GM12878 (cell line): ENCODE data around the gene ABHD17C. TPM values are rescaled to one million over a fixed set of nuclear protein-coding genes. Genes with fewer than 3 reads are reported as not detected.
A peak's percentile ranks its signal among the peaks of the same experiment; 100 is the strongest.

Source experiments
- ATAC-seq: fragments of 200-7000 bp; cut with Tn5 transposase; 3 replicates; pipeline ENCODE4 v1.9.1; 2020; ENCODE audit warnings: mild to moderate bottlenecking, moderate library complexity
- BruUV-seq: library from RNA; stranded (reverse); fragments of 400-500 nt; replicated peaks from 2 replicates; lab custom pipeline; 2021; lab: Mats Ljungman, UMichigan
- CTCF ChIA-PET: fragments of 300-600 bp; sonication (Branson Sonifier 250); formaldehyde crosslinking; extraction: SDS; loops from one replicate; lab custom pipeline; 2021; ENCODE audit warnings: inconsistent platforms; lab: Yijun Ruan, JAX
- POLR2A ChIA-PET: fragments of 350-600 bp; formaldehyde crosslinking; extraction: SDS; loops from one replicate; lab custom pipeline; 2021; ENCODE audit warnings: inconsistent platforms; lab: Charles Lee
- RAD21 ChIA-PET: fragments of 300-600 bp; sonication (Branson Sonifier 250); formaldehyde crosslinking; loops from one replicate; lab custom pipeline; 2023; ENCODE audit warnings: antibody characterized with exemption; ENCODE audit not compliant: unreplicated experiment; lab: Charles Lee
- SMC1A ChIA-PET: fragments of 300-600 bp; sonication (Branson Sonifier 250); formaldehyde crosslinking; loops from one replicate; lab custom pipeline; 2023; ENCODE audit not compliant: unreplicated experiment, uncharacterized antibody; lab: Charles Lee
- DNase-seq: peaks from one replicate; pipeline ENCODE4 v3.0.0-alpha.2; 2011; ENCODE audit warnings: low read depth, low spot score
- FAIRE-seq: peaks from 3 replicates; lab custom pipeline; 2011; peaks lifted over from hg19 to GRCh38; lab: Jason Lieb, UNC
- H2AFZ ChIP-seq: 2 replicates; pipeline ENCODE4 v1.6.0; 2011; ENCODE audit warnings: low read depth, low read length, control low read depth; ENCODE audit not compliant: control insufficient read depth
- H3K27ac ChIP-seq: 2 replicates; pipeline ENCODE4 v1.5.1; 2011; ENCODE audit warnings: control low read depth; ENCODE audit not compliant: control insufficient read depth, insufficient read depth
- H3K27me3 ChIP-seq, 2 experiments: replicated peaks in 1 of 2; 2 replicates each; pipeline versions ENCODE4 v1.6.0 to v1.6.1; 2011; ENCODE audit warnings: low read length in 1 of 2; ENCODE audit not compliant: control insufficient read depth in 2 of 2, insufficient read depth in 2 of 2
- H3K36me3 ChIP-seq, 2 experiments: 2 replicates each; pipeline ENCODE4 v1.5.1; 2011; ENCODE audit warnings: low read length in 1 of 2; ENCODE audit not compliant: control insufficient read depth in 2 of 2, insufficient read depth in 2 of 2
- H3K4me1 ChIP-seq: 2 replicates; pipeline ENCODE4 v1.6.1; 2011; ENCODE audit warnings: mild to moderate bottlenecking, low read length, moderate library complexity, mixed read lengths; ENCODE audit not compliant: control insufficient read depth, insufficient read depth
- H3K4me2 ChIP-seq: 2 replicates; pipeline ENCODE4 v1.6.0; 2011; ENCODE audit warnings: control low read depth; ENCODE audit not compliant: control insufficient read depth, insufficient read depth
- H3K4me3 ChIP-seq: fragments of 200-600 bp; sonication (generic); 2 replicates; pipeline ENCODE4 v1.5.1; 2016
- H3K79me2 ChIP-seq: 2 replicates; pipeline ENCODE4 v1.6.0; 2011; ENCODE audit warnings: low read length; ENCODE audit not compliant: control insufficient read depth, insufficient read depth
- H3K9ac ChIP-seq: 2 replicates; pipeline ENCODE4 v1.8.0; 2011; ENCODE audit warnings: low read length, control low read depth, mixed read lengths; ENCODE audit not compliant: control insufficient read depth, insufficient read depth
- H3K9me3 ChIP-seq: replicated peaks from 3 replicates; pipeline ENCODE4 v1.5.1; 2011; ENCODE audit warnings: mild to moderate bottlenecking, low read length; ENCODE audit not compliant: control insufficient read depth, insufficient read depth
- H4K20me1 ChIP-seq: 2 replicates; pipeline ENCODE4 v1.6.0; 2011; ENCODE audit not compliant: control insufficient read depth, insufficient read depth
- MYC ChIP-seq: IDR thresholded peaks from 2 replicates; pipeline ENCODE4 v1.6.1; 2011; ENCODE audit warnings: mild to moderate bottlenecking, low read length, moderate library complexity, inconsistent platforms; ENCODE audit not compliant: insufficient read depth, insufficient replicate concordance, insufficient read length, severe bottlenecking
- PAX8 ChIP-seq: fragments of 450-650 bp; IDR thresholded peaks from 2 replicates; pipeline ENCODE4 v1.6.1; 2017; ENCODE audit warnings: mild to moderate bottlenecking, moderate library complexity
- RUNX3 ChIP-seq: IDR thresholded peaks from 2 replicates; pipeline ENCODE4 v1.6.1; 2012; ENCODE audit warnings: low read length, inconsistent platforms
- SPI1 ChIP-seq: IDR thresholded peaks from 2 replicates; pipeline ENCODE4 v1.6.1; 2011; ENCODE audit warnings: low read depth, mild to moderate bottlenecking, low read length, moderate library complexity, borderline replicate concordance; ENCODE audit not compliant: insufficient read depth
- SREBF2 ChIP-seq: IDR thresholded peaks from 2 replicates; pipeline ENCODE4 v1.6.1; 2012; ENCODE audit warnings: mild to moderate bottlenecking, low read length
- YBX1 ChIP-seq: fragments of 450-650 bp; IDR thresholded peaks from 2 replicates; pipeline ENCODE4 v1.6.1; 2016; ENCODE audit warnings: antibody characterized with exemption
- ZNF622 ChIP-seq: fragments of 450-650 bp; IDR thresholded peaks from 2 replicates; pipeline ENCODE4 v1.6.1; 2017; ENCODE audit warnings: mild to moderate bottlenecking, inconsistent platforms
- WGBS: methylation state at CpG from one replicate; pipeline ENCODE4 v1.1.6; 2016; ENCODE audit warnings: low lambda C conversion rate; ENCODE audit not compliant: insufficient replicate concordance, insufficient coverage; ENCODE audit errors: missing lambda C conversion rate; 5-methylcytosine and 5-hydroxymethylcytosine counted together
- in situ Hi-C: fragments of 300-500 bp; cut with MboI; formaldehyde crosslinking; loops from 9 replicates; pipeline ENCODE4 v1.14.3; 2018; ENCODE audit warnings: mixed read lengths
- intact Hi-C: fragments of 100-400 bp; cut with micrococcal nuclease; formaldehyde crosslinking; loops from one replicate; pipeline ENCODE4 v1.14.2; 2022; ENCODE audit not compliant: unreplicated experiment
- polyA plus RNA-seq, 11 experiments: library from polyadenylated mRNA; depleted of rRNA in 4 of 11; unstranded in 6 of 11; stranded (reverse) in 5 of 11; fragments of >200 nt; fragmentation: Nextera tagmentation in 4 of 11; fragmentation: Illumina TruSeq in 1 of 11; extraction: Ambion mirVana in 4 of 11; extraction: Trizol in 1 of 11; gene quantifications; 1 replicate in 1 of 11; 2 replicates in 10 of 11; pipeline versions ENCODE4 v1.2.1 to v1.2.3, GENCODE V29; 2011 to 2016; ENCODE audit warnings: inconsistent platforms in 2 of 11, missing spikeins in 2 of 11, low read depth in 1 of 11
- total RNA-seq, 4 experiments: library from RNA; depleted of rRNA in 3 of 4; stranded (reverse); fragments of >200 nt in 3 of 4; fragmentation: Illumina TruSeq in 1 of 4; extraction: Trizol in 1 of 4; gene quantifications; 2 replicates each; pipeline versions ENCODE4 v1.2.1 to v1.2.3, GENCODE V29; 2013 to 2021
- TF ChIP-seq, protein P1 (sequence below): fragments of 450-650 bp; IDR thresholded peaks from 2 replicates; pipeline ENCODE4 v1.6.1; 2017; ENCODE audit warnings: mild to moderate bottlenecking, moderate library complexity
- TF ChIP-seq, protein P2 (sequence below): fragments of 450-650 bp; IDR thresholded peaks from 2 replicates; pipeline ENCODE4 v1.6.1; 2017; ENCODE audit warnings: mild to moderate bottlenecking, low read depth, inconsistent platforms; ENCODE audit not compliant: poor library complexity, severe bottlenecking

Gene ABHD17C
- total and polyA plus RNA-seq, 10 of the 15 experiments (the other 5 are each of a cell fraction or from before 2014, with no cell fraction given): 0.92 to 11.4 (median 5.5) TPM

DNA sequence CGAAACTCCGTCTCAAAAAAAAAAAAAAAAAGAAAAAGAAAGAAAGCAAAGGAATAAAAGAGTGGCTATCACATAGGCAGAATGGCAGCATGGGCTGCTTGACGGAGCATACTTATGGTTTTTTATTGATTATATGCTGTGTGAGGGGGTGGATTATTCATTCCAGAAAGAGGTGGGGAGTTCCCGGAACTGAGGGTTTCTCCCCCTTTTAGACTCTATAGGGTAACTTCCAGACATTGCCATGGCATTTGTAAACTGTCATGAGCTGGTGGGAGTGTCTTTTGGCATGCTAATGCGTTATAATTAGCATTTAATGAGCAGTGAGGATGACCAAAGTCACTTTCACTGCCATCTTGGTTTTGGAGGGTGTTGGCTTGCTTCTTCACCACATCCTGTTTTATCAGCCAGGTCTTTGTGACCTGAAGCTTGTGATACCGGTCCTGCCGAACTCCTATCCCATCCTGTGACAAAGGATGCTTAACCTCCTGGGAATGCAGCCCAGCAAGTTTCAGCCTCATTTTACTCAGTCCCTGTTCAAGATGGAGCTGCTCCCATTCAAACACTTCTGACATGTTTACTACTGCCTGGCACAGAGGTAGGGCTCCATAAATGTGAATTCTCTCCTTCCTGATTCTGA is 15.8 kb upstream of the ABHD17C start:
- no peaks in the 10 kb centered on the region for H4K20me1 ChIP-seq
- no peak overlapping the region for H2AFZ ChIP-seq
- no peaks in the 10 kb centered on the region for H3K27me3 ChIP-seq
- H3K36me3 ChIP-seq: no peaks in the 10 kb centered on the region
- TF ChIP-seq PAX8 (no peak), MYC (no peak), SPI1 (0 out of 2 replicates have a peak, but pooled peaks have one; percentile 9), SREBF2 (no peak), ZNF622 (no peak), RUNX3 (0 out of 2 replicates have a peak, but pooled peaks have one; percentile 6), YBX1 (no peak)
- TF ChIP-seq, protein P1, sequence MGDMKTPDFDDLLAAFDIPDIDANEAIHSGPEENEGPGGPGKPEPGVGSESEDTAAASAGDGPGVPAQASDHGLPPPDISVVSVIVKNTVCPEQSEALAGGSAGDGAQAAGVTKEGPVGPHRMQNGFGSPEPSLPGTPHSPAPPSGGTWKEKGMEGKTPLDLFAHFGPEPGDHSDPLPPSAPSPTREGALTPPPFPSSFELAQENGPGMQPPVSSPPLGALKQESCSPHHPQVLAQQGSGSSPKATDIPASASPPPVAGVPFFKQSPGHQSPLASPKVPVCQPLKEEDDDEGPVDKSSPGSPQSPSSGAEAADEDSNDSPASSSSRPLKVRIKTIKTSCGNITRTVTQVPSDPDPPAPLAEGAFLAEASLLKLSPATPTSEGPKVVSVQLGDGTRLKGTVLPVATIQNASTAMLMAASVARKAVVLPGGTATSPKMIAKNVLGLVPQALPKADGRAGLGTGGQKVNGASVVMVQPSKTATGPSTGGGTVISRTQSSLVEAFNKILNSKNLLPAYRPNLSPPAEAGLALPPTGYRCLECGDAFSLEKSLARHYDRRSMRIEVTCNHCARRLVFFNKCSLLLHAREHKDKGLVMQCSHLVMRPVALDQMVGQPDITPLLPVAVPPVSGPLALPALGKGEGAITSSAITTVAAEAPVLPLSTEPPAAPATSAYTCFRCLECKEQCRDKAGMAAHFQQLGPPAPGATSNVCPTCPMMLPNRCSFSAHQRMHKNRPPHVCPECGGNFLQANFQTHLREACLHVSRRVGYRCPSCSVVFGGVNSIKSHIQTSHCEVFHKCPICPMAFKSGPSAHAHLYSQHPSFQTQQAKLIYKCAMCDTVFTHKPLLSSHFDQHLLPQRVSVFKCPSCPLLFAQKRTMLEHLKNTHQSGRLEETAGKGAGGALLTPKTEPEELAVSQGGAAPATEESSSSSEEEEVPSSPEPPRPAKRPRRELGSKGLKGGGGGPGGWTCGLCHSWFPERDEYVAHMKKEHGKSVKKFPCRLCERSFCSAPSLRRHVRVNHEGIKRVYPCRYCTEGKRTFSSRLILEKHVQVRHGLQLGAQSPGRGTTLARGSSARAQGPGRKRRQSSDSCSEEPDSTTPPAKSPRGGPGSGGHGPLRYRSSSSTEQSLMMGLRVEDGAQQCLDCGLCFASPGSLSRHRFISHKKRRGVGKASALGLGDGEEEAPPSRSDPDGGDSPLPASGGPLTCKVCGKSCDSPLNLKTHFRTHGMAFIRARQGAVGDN: no peak
- TF ChIP-seq, protein P2, sequence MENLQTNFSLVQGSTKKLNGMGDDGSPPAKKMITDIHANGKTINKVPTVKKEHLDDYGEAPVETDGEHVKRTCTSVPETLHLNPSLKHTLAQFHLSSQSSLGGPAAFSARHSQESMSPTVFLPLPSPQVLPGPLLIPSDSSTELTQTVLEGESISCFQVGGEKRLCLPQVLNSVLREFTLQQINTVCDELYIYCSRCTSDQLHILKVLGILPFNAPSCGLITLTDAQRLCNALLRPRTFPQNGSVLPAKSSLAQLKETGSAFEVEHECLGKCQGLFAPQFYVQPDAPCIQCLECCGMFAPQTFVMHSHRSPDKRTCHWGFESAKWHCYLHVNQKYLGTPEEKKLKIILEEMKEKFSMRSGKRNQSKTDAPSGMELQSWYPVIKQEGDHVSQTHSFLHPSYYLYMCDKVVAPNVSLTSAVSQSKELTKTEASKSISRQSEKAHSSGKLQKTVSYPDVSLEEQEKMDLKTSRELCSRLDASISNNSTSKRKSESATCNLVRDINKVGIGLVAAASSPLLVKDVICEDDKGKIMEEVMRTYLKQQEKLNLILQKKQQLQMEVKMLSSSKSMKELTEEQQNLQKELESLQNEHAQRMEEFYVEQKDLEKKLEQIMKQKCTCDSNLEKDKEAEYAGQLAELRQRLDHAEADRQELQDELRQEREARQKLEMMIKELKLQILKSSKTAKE: no peak
- 37% methylated on average over 5 of the region's 7 CpGs for WGBS
- ChIA-PET SMC1A (interaction anchor here (1.1 kb wide), 1 partner anchor 10 kb away, joined by 5 read pairs; no protein-coding TSS in a partner anchor), POLR2A (interaction anchor here (0.7 kb wide), 1 partner anchor 54 kb away, joined by 3 read pairs; no protein-coding TSS in a partner anchor), CTCF (interaction anchor here (1.1 kb wide), 1 partner anchor 20 kb away, joined by 3 read pairs; no protein-coding TSS in a partner anchor), RAD21 (interaction anchor here (0.6 kb wide), 1 partner anchor 14 kb away, joined by 4 read pairs; no protein-coding TSS in a partner anchor)
- no peaks in the 10 kb centered on the region for H3K79me2 ChIP-seq
- H3K4me1 ChIP-seq: peaks cover 2% of the 10 kb centered on the region; the same call in 1 of the 2 replicates
- no peak for DNase-seq
- H3K4me3 ChIP-seq: no peak overlapping the region
- no peak for FAIRE-seq
- ATAC-seq: peak; percentile 65
- no peak overlapping the region for H3K27ac ChIP-seq
- intact Hi-C loops (no loop called here), in situ Hi-C loops (no loop called here)
- H3K4me2 ChIP-seq: no peak overlapping the region
- BruUV-seq: no TSS peak
- no peak overlapping the region for H3K9ac ChIP-seq
- peaks cover 5% of the 10 kb centered on the region; the same call in 2 of the 3 replicates for H3K9me3 ChIP-seq
